Heart right ventricle (tissue), 16 donors: ENCODE results near the gene CTBS. TPM values are rescaled to one million over a fixed set of nuclear protein-coding genes. Genes with fewer than 3 reads are reported as not detected.
"Not testable (repeated sequence)": the region's sequence is repeated elsewhere in the genome, so short reads cannot be mapped to it uniquely, and the experiment has no call there.

Experiments used
- ATAC-seq, 8 donors: fragments of 200-7000 bp; cut with Tn5 transposase; one replicate each; pipeline ENCODE4 v1.9.1; 2020; ENCODE audit warnings: mild to moderate bottlenecking in 8 of 8, moderate library complexity in 8 of 8, moderate number of reproducible peaks in 1 of 8
- DNase-seq, 2 donors: peaks; one replicate each; pipeline ENCODE4 v3.0.0-alpha.2; 2020
- H3K27ac ChIP-seq, 10 donors: fragments of 200-600 bp; sonication (generic) in 2 of 10; one replicate each; pipeline versions ENCODE4 v1.5.0 to v1.8.0; 2020 to 2022; ENCODE audit warnings: mild to moderate bottlenecking in 3 of 10
- H3K27me3 ChIP-seq, 7 donors: fragments of 200-600 bp; one replicate each; pipeline ENCODE4 v1.8.0; 2021 to 2022; ENCODE audit warnings: mild to moderate bottlenecking in 2 of 7
- H3K36me3 ChIP-seq, 9 donors: fragments of 200-600 bp; sonication (generic) in 1 of 9; one replicate each; pipeline versions ENCODE4 v1.5.0 to v1.8.0; 2020 to 2022; ENCODE audit warnings: mild to moderate bottlenecking in 2 of 9
- H3K4me1 ChIP-seq, 9 donors: fragments of 200-600 bp; sonication (generic) in 1 of 9; one replicate each; pipeline versions ENCODE4 v1.5.0 to v1.8.0; 2020 to 2022; ENCODE audit warnings: mild to moderate bottlenecking in 4 of 9
- H3K4me3 ChIP-seq, 10 donors: fragments of 200-600 bp; sonication (generic) in 2 of 10; one replicate each; pipeline versions ENCODE4 v1.5.0 to v1.8.0; 2020 to 2022; ENCODE audit warnings: mild to moderate bottlenecking in 7 of 10, moderate library complexity in 2 of 10
- H3K9me3 ChIP-seq, 11 donors: fragments of 200-600 bp in 10 of 11; sonication (generic) in 2 of 11; one replicate each; pipeline versions ENCODE4 v1.5.0 to v1.8.0; 2013 to 2022; ENCODE audit warnings: mild to moderate bottlenecking in 2 of 11, control low read depth in 1 of 11, moderate library complexity in 1 of 11
- CTCF ChIP-seq, 9 donors: fragments of 200-600 bp; sonication (generic) in 2 of 9; IDR thresholded peaks; one replicate each; pipeline versions ENCODE4 v1.5.0 to v1.8.0; 2021 to 2022; ENCODE audit warnings: antibody characterized with exemption in 9 of 9, mild to moderate bottlenecking in 5 of 9, moderate library complexity in 1 of 9
- WGBS, 2 donors: extraction: QIAGEN DNeasy Blood & Tissue Kit; methylation state at CpG; one replicate each; pipeline ENCODE4 v1.1.7; 2013; ENCODE audit warnings: inconsistent platforms in 1 of 2; 5-methylcytosine and 5-hydroxymethylcytosine counted together
- intact Hi-C, 10 donors: fragments of 100-400 bp; cut with DNase I; formaldehyde crosslinking; loops; one replicate each; pipeline versions ENCODE4 v1.11.1 to v1.14.2; 2022
- polyA plus RNA-seq, 2 donors: library from polyadenylated mRNA; stranded (reverse); fragments of 200-250 nt; gene quantifications; one replicate each; pipeline ENCODE4 v1.2.3, GENCODE V29; 2013
- total RNA-seq, 10 donors: library from RNA; stranded (reverse); fragmentation: NEBNext Ultra II Directional in 3 of 10; extraction: Animal tissue kit (Norgen Biotek cat#: 25700) in 3 of 10; gene quantifications; one replicate each; pipeline versions ENCODE4 v1.2.1 to v1.2.4, GENCODE V29; 2021 to 2023
- donor health status: Arrhythmogenic right ventricular cardiomyopathy.
- donor health status: ischemic (EF 13 %, LVEDD 7.1; RV severe dilation, severe dysfunction).
- donor health status: healthy with polysubstance abuse.
- donor health status: DM: no; HTN: yes; CAD: no.
- donor health status: DM: no; HTN: no; CAD: no.
- donor health status: ischemic (EF 25% LVEDD 6.9; RV normal size, moderate dysfunction).
- donor health status: ischemic (EF 25% LVEDD 5.7; RV mildly dilated, moderate dysfunction).
- donor health status: healthy.
- donor health status: DM: yes; HTN: yes; CAD: no.
- donor health status: Ischemic cardiomyopathy.
- donor health status: ischemic (EF 35%, LVEDD 5.7; RV mildly dilated, moderate dysfunction).
- donor health status: nonischemic (EF 11% LVEDD 7.7; RV severe dilation, severe dysfunction).
- donor health status: DM: yes; HTN: yes; CAD: no.
- donor health status: PGD.
- donor health status: ischemic (EF 29% LVEDD 5.4; RV normal size, mild dysfunction).
- donor health status: nonischemic (EF 23%, LVEDD 6.1; RV moderate dilation, normal function).

The CTBS gene
- total and polyA plus RNA-seq, 12 donors: 3.5 to 13.2 (median 7.2) TPM

GRCh38 chr1:84598846-84599741 is 24.9 kb upstream of the CTBS start:
- intact Hi-C loops: no loop called here
- WGBS, 2 donors: 55 to 60% methylated on average over 5 of the region's 5 CpGs

GRCh38 chr1:84598418-84598817 is 24.2 kb upstream of the CTBS start:
- Histone ChIP-seq H3K27ac (peak overlapping the region in 1 of 10 donors; percentile 32), H3K9me3 (peaks cover 0 to 17% (median 0%) of the 10 kb centered on the region in 11 donors)

More at GRCh38 chr1:84598846-84599741, 24.9 kb upstream of the CTBS start:
- Histone ChIP-seq H3K27me3 (no peaks in the 10 kb centered on the region), H3K27ac (peak overlapping the region in 5 of 10 donors; percentile 15 to 59 (median 48)), H3K9me3 (peaks cover 0 to 11% (median 0%) of the 10 kb centered on the region in 11 donors), H3K4me3 (no peak overlapping the region), H3K36me3 (no peaks in the 10 kb centered on the region), H3K4me1 (peaks cover 0 to 36% (median 20%) of the 10 kb centered on the region in 9 donors)
- TF ChIP-seq CTCF (IDR thresholded peaks at IDR 0.05): no peak
- DNase-seq: no peak
- peak in 3 of 8 donors; percentile 38 to 79 (median 48) for ATAC-seq

GRCh38 chr1:84597011-84597410 is 22.8 kb upstream of the CTBS start:
- Histone ChIP-seq H3K4me3 (no peak overlapping the region), H3K9me3 (peaks cover 0 to 23% (median 0%) of the 10 kb centered on the region in 11 donors), H3K4me1 (peaks cover 0 to 22% (median 14%) of the 10 kb centered on the region in 9 donors), H3K27ac (no peak overlapping the region), H3K27me3 (no peaks in the 10 kb centered on the region), H3K36me3 (no peaks in the 10 kb centered on the region)
- ATAC-seq (no peak), DNase-seq (no peak)
- intact Hi-C loops: no loop called here
- TF ChIP-seq CTCF (IDR thresholded peaks at IDR 0.05): no peak
- 95 to 100% methylated on average over 1 of the region's 1 CpG for WGBS, 2 donors

More at GRCh38 chr1:84598418-84598817, 24.2 kb upstream of the CTBS start:
- intact Hi-C loops: no loop called here
- no peaks in the 10 kb centered on the region for H3K36me3 ChIP-seq
- no peak for ATAC-seq
- TF ChIP-seq CTCF (IDR thresholded peaks at IDR 0.05): no peak
- peaks cover 0 to 29% (median 16%) of the 10 kb centered on the region in 9 donors for H3K4me1 ChIP-seq
- H3K4me3 ChIP-seq: no peak overlapping the region
- H3K27me3 ChIP-seq: no peaks in the 10 kb centered on the region
- WGBS, 2 donors: 69 to 74% methylated on average over 3 of the region's 3 CpGs
- no peak for DNase-seq

- H3K4me3 ChIP-seq, H3K27me3 ChIP-seq, H3K36me3 ChIP-seq, intact Hi-C loops, DNase-seq, ATAC-seq, H3K27ac ChIP-seq: not testable (repeated sequence)
- H3K4me1 ChIP-seq: peaks cover 0 to 16% (median 10%) of the 10 kb centered on the region in 9 donors
- 87 to 94% methylated on average over 2 of the region's 2 CpGs for WGBS, 2 donors
- peaks cover 0 to 23% (median 0%) of the 10 kb centered on the region in 11 donors for H3K9me3 ChIP-seq
Measured at GRCh38 chr1:84594959-84595358, 20.7 kb upstream of the CTBS start.
